PC-3 (cell line): Measurements from ENCODE around the gene GUCY1B1.

ENCODE experiments used
- CTCF ChIP-seq: fragments of 300-600 bp; sonication (generic); conservative IDR thresholded peaks from 2 replicates; pipeline ENCODE4 v1.5.1; 2017; ENCODE audit warnings: antibody characterized with exemption, low read depth, mild to moderate bottlenecking, low read length
- EZH2 ChIP-seq: fragments of 300-600 bp; sonication (generic); IDR thresholded peaks from one replicate; pipeline ENCODE4 v1.6.1; 2017; ENCODE audit warnings: antibody characterized with exemption, mild to moderate bottlenecking, low read length; ENCODE audit not compliant: unreplicated experiment

GRCh38 chr4:155853189-155853588, 94.4 kb downstream of the GUCY1B1 start:
- TF ChIP-seq CTCF (no peak), EZH2 (no peak)
